ENCODE results near the gene GNA12. TPM values are rescaled to one million over a fixed set of nuclear protein-coding genes. Genes with fewer than 3 reads are reported as not detected.

The GNA12 gene
- total and polyA plus RNA-seq, 2 experiments from 2014 or later = 11.2 to 13.8 TPM

DNA sequence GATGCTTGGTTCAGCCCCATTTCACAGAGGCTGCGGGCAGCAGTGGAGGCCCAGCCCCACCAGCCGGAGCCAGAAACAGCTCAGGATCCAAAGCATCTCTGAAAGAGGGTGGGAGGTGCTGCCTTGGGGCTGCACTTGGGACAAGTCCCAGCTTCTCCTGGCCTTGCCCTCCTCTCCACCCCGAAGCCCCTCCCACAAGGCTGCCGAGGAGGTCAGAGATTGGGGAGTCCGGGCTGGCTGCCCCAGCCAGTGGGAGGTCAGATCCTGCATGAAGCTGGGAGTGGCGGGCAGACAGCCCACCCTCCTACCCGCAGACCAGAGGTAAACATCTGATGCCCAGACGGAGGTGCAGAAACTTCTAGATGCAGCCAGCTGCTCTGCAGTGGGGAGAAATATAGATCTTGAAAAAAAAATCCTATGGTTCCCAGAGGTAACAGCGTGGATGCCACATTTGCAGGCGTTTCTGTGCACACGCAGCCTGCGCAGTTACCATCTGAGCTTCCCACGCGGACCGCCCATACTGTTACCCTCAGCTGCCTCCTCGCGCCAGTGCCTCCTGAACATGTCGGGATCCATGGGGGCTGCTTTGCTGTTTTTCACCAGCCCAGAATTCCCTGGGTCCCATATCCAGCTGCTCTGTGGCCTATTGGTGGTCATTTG, 36.9 kb upstream of the GNA12 start:
- Histone ChIP-seq H3K27ac (no peak overlapping the region), H3K36me3 (ENCODE audit: low read depth) (no peaks in the 10 kb centered on the region), H3K27me3 (replicated peaks; ENCODE audit: insufficient read depth) (no peaks in the 10 kb centered on the region), H3K4me2 (ENCODE audit: unreplicated experiment) (no peak overlapping the region), H2AFZ (no peak overlapping the region), H3F3A (ENCODE audit: insufficient read depth) (no peaks in the 10 kb centered on the region), H3K4me1 (ENCODE audit: insufficient read depth) (no peaks in the 10 kb centered on the region), H4K20me1 (ENCODE audit: insufficient read depth) (no peaks in the 10 kb centered on the region), H3K9me3 (ENCODE audit: low read depth) (no peaks in the 10 kb centered on the region), H3K9me2 (ENCODE audit: insufficient read depth) (no peaks in the 10 kb centered on the region), H3K9ac (no peak overlapping the region), H3K4me3 (no peak overlapping the region), H3K79me2 (ENCODE audit: insufficient read depth) (no peaks in the 10 kb centered on the region)
- in situ Hi-C loops (cut with MboI) = loop anchor here (25.0 kb wide), 1 partner anchor 1006 kb away; no protein-coding TSS in a partner anchor
- DNase-seq = no peak
- TF ChIP-seq EZH2phosphoT487 (IDR thresholded peaks at IDR 0.05; ENCODE audit: insufficient read depth, low read depth) (no peak), EZH2 (IDR thresholded peaks at IDR 0.05; ENCODE audit: insufficient read depth, poor library complexity, severe bottlenecking) (no peak)
- 38 to 39% methylated on average over 18 of the region's 18 CpGs for WGBS, 2 experiments (ENCODE audit: low coverage in 1 of 2, low lambda C conversion rate in 2 of 2, missing lambda C conversion rate in 2 of 2)

DNA sequence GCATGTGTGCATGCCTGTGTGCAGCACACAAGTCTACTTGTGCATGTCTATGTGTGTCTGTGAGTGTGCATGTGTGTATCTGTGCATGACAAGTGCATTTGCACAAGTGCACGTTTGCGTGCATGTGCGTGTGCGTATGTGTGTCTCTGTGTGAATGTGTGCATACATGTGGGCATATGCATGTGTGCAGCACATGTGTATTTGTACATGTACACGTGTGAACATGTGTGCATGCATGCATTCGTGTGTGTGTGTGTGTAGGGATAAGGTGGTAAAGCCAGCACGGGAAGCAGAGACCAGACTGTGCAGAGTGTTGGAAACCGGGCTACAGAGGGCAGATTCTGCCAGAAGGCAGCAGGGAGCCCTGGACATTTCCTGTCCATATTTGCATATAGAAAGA, 35.9 kb upstream of the GNA12 start:
- no peaks in the 10 kb centered on the region for H3K9me2 ChIP-seq (ENCODE audit: insufficient read depth)
- no peak for TF ChIP-seq EZH2phosphoT487 (IDR thresholded peaks at IDR 0.05; ENCODE audit: insufficient read depth, low read depth)
- no peak for TF ChIP-seq EZH2 (IDR thresholded peaks at IDR 0.05; ENCODE audit: insufficient read depth, poor library complexity, severe bottlenecking)
- H3K4me2 ChIP-seq (ENCODE audit: unreplicated experiment) = no peak overlapping the region
- H3K27me3 ChIP-seq (replicated peaks; ENCODE audit: insufficient read depth) = no peaks in the 10 kb centered on the region
- no peak overlapping the region for H3K9ac ChIP-seq
- no peaks in the 10 kb centered on the region for H3K9me3 ChIP-seq (ENCODE audit: low read depth)
- 0 out of 2 replicates have a peak, but pooled peaks cover 2% of the 10 kb centered on the region for H3F3A ChIP-seq (ENCODE audit: insufficient read depth)
- no peak for DNase-seq
- H3K27ac ChIP-seq = no peak overlapping the region
- no peak overlapping the region for H2AFZ ChIP-seq
- in situ Hi-C loops (cut with MboI) = loop anchor here (25.0 kb wide), 1 partner anchor 1007 kb away; no protein-coding TSS in a partner anchor
- WGBS, 2 experiments (ENCODE audit: low coverage in 1 of 2, low lambda C conversion rate in 2 of 2, missing lambda C conversion rate in 2 of 2) = 40 to 42% methylated on average over 8 of the region's 8 CpGs
- H3K4me1 ChIP-seq (ENCODE audit: insufficient read depth) = no peaks in the 10 kb centered on the region
- no peaks in the 10 kb centered on the region for H3K79me2 ChIP-seq (ENCODE audit: insufficient read depth)
- no peaks in the 10 kb centered on the region for H4K20me1 ChIP-seq (ENCODE audit: insufficient read depth)
- H3K36me3 ChIP-seq (ENCODE audit: low read depth) = no peaks in the 10 kb centered on the region
- H3K4me3 ChIP-seq = no peak overlapping the region

DNA sequence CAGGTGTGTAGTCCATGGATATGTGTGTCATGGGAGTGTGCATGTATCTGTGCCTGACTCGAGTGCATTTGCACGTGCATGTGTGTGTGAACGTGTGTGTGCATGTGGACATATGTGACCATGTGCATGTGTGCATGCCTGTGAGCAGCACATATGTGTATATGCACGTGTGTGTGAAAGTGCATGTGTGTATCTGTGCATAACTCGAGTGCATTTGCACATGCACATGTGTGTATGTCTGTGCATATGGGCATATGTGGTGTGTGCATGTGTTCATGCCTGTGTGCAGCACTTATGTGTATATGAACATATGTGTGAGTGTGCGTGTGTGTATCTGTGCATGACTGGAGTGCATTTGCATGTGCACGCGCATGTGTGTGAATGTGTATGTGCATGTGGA, 35.2 kb upstream of the GNA12 start:
- H3K9ac ChIP-seq = no peak overlapping the region
- TF ChIP-seq EZH2 (IDR thresholded peaks at IDR 0.05; ENCODE audit: insufficient read depth, poor library complexity, severe bottlenecking) (no peak), EZH2phosphoT487 (IDR thresholded peaks at IDR 0.05; ENCODE audit: insufficient read depth, low read depth) (no peak)
- no peaks in the 10 kb centered on the region for H4K20me1 ChIP-seq (ENCODE audit: insufficient read depth)
- no peaks in the 10 kb centered on the region for H3K79me2 ChIP-seq (ENCODE audit: insufficient read depth)
- 63 to 67% methylated on average over 8 of the region's 8 CpGs for WGBS, 2 experiments (ENCODE audit: low coverage in 1 of 2, low lambda C conversion rate in 2 of 2, missing lambda C conversion rate in 2 of 2)
- in situ Hi-C loops (cut with MboI) = loop anchor here (10.0 to 25.0 kb wide), 2 partner anchors 275 to 1008 kb away; no protein-coding TSS in a partner anchor
- H3K4me2 ChIP-seq (ENCODE audit: unreplicated experiment) = no peak overlapping the region
- DNase-seq = no peak
- H3K4me1 ChIP-seq (ENCODE audit: insufficient read depth) = no peaks in the 10 kb centered on the region
- H3K9me2 ChIP-seq (ENCODE audit: insufficient read depth) = no peaks in the 10 kb centered on the region
- no peaks in the 10 kb centered on the region for H3K36me3 ChIP-seq (ENCODE audit: low read depth)
- peaks cover 9% of the 10 kb centered on the region; the same call in 1 of the 2 replicates for H3F3A ChIP-seq (ENCODE audit: insufficient read depth)
- H2AFZ ChIP-seq = no peak overlapping the region
- no peaks in the 10 kb centered on the region for H3K9me3 ChIP-seq (ENCODE audit: low read depth)
- H3K27ac ChIP-seq = no peak overlapping the region
- no peaks in the 10 kb centered on the region for H3K27me3 ChIP-seq (replicated peaks; ENCODE audit: insufficient read depth)
- no peak overlapping the region for H3K4me3 ChIP-seq

DNA sequence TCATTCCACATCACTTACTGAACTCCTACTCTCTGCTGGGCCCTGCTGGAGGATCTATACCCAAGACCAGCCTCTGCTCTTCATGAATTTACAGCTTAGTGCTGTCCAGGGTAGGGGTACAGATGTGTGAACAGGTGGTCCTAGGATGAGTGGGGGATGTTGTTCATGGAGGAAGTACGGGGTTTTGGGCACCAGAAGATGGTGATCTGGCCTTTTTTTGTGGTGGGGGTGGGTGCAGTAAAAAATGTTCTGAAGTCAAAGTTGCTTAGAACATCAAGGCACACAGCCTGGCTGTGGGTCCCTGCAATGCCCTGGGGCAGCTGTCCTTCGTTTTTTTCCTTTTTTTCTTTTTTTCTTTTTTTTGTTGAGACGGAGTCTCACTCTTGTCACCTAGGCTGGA, 34.2 kb upstream of the GNA12 start:
- H4K20me1 ChIP-seq (ENCODE audit: insufficient read depth) = no peaks in the 10 kb centered on the region
- in situ Hi-C loops (cut with MboI) = loop anchor here (10.0 to 25.0 kb wide), 2 partner anchors 276 to 1009 kb away; no protein-coding TSS in a partner anchor
- H3K9me3 ChIP-seq (ENCODE audit: low read depth) = no peaks in the 10 kb centered on the region
- no peak overlapping the region for H2AFZ ChIP-seq
- no peak overlapping the region for H3K4me2 ChIP-seq (ENCODE audit: unreplicated experiment)
- H3K27me3 ChIP-seq (replicated peaks; ENCODE audit: insufficient read depth) = no peaks in the 10 kb centered on the region
- H3K79me2 ChIP-seq (ENCODE audit: insufficient read depth) = no peaks in the 10 kb centered on the region
- no peak for DNase-seq
- H3K9me2 ChIP-seq (ENCODE audit: insufficient read depth) = no peaks in the 10 kb centered on the region
- no peak overlapping the region for H3K9ac ChIP-seq
- no peaks in the 10 kb centered on the region for H3K36me3 ChIP-seq (ENCODE audit: low read depth)
- no peak overlapping the region for H3K27ac ChIP-seq
- H3K4me1 ChIP-seq (ENCODE audit: insufficient read depth) = no peaks in the 10 kb centered on the region
- TF ChIP-seq EZH2 (IDR thresholded peaks at IDR 0.05; ENCODE audit: insufficient read depth, poor library complexity, severe bottlenecking) (no peak), EZH2phosphoT487 (IDR thresholded peaks at IDR 0.05; ENCODE audit: insufficient read depth, low read depth) (no peak)
- no peak overlapping the region for H3K4me3 ChIP-seq
- peaks cover 14% of the 10 kb centered on the region for H3F3A ChIP-seq (ENCODE audit: insufficient read depth)
- 35 to 46% methylated on average over 3 of the region's 3 CpGs for WGBS, 2 experiments (ENCODE audit: low coverage in 1 of 2, low lambda C conversion rate in 2 of 2, missing lambda C conversion rate in 2 of 2)

Data from GM23248 (cell line).